CD1c-positive myeloid dendritic cell (primary cell): Measurements from ENCODE around the gene STAT5B.

Source experiments
- DNase-seq: peaks from one replicate; pipeline ENCODE4 v3.0.0-alpha.2; 2016; ENCODE audit errors: extremely low spot score

The STAT5B gene

DNA sequence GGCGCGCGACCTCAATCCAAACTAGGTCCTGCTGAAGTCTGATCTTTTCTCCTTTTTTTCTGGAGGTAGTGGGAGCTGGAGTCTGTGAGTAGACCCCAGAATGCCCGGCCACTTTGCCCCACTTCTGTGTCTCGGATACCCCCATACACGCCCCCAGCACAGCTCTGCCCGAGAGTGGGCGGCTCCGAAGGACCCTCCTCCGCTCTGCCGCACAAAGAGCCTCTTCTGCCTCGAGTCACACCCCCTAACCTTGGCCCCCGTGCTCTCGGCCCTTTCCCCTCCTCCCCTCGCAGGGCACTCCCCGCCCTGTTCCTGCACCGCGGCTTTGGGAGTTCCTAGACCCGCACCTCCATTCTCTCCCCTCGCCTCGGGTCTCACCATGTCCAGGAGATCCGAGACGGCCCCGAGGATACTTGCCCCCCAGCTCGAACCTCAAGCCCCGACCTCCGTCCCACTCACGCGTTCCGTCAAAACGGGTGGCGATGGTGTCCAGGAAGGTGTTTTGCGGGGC lies 95.7 kb downstream of the STAT5B start:
- no peak for DNase-seq

- peak; percentile 25 for DNase-seq
Measured at GRCh38 chr17:42179911-42180410, 96.2 kb downstream of the STAT5B start.

DNA sequence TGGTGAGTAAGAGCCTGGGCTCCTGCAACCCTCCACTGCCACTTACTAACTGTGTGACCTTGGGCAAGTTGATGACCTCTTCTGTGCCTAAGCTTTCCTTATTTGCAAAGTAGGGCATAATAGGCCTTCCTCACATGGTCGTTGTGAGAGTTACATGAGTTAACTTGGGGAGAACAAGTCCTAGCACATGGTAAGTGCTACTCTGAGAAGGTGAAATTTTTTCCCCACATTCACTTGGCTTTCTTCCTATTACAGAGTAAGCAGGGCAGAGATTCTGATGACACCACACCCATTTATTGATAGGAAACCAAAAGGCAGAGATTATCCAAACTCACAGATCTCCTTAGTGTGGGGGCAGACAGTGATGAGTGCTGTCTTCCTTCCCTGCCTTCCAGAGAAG lies 96.9 kb downstream of the STAT5B start:
- no peak for DNase-seq

DNA sequence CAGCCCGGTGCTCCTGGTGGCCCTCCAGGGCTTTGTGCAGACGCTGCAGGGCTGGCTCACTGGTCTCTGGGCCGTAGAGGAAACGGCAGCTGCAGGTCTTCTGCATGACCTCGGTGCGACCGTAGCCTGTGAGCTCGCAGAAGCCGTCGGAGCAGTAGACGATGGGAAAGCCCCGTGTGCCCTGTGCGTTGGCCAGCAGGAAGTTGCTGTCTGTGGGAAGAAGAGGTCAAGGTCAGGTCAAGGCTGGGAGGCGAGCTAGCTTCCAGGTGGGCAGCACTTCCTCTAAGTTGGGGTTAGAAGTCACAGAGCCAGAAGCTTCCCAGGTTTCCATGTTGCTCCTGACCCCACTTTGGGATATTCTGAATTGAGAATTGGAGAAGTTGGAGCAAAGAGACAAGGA lies 97.4 kb downstream of the STAT5B start:
- DNase-seq: peak; percentile 90

- DNase-seq: no peak
Measured at GRCh38 chr17:42177684-42178083, 98.5 kb downstream of the STAT5B start.

GRCh38 chr17:42174126-42174783 lies 101.9 kb downstream of the STAT5B start:
- DNase-seq: no peak

DNA sequence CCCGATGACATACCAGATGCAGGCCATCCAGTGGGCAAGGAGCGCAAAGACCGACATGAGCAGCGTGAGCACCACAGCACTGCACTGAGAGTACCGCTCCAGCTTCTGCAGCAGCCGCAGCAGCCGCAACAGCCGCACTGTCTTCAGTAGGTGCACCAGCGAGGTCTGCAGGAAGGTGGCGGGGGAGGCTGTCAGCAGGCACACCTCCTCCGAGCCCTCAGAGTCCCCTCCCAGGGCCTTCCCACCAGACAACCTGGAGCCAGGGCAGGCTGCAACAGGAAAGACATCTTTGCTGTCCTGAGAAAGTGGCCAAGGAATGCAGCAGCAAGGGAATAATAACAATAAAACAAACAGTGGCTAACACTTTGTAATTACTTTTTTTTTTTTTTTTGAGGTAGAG lies 104.4 kb downstream of the STAT5B start:
- no peak for DNase-seq

DNA sequence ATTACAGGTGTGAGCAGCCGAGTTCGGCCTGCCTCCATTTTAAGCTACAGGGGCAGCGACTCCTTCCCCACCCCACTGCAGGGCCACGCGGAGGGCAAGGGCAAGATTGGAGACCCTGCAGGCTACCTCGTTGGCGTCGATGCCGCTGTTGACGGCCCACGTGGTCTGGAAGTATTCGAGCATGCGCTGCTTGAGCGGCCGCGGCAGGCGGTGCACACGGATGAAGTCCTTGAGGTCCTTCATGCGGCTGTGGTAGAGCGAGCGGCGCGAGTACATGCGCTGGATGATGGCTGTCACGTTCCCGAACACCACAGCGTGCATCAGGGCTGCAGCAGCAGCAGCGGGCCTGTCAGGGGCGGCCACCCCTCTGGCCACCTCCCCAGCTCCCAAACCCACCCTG lies 106.8 kb downstream of the STAT5B start:
- no peak for DNase-seq

- DNase-seq: peak; percentile 70
Measured at GRCh38 chr17:42167807-42168206, 108.4 kb downstream of the STAT5B start.

DNA sequence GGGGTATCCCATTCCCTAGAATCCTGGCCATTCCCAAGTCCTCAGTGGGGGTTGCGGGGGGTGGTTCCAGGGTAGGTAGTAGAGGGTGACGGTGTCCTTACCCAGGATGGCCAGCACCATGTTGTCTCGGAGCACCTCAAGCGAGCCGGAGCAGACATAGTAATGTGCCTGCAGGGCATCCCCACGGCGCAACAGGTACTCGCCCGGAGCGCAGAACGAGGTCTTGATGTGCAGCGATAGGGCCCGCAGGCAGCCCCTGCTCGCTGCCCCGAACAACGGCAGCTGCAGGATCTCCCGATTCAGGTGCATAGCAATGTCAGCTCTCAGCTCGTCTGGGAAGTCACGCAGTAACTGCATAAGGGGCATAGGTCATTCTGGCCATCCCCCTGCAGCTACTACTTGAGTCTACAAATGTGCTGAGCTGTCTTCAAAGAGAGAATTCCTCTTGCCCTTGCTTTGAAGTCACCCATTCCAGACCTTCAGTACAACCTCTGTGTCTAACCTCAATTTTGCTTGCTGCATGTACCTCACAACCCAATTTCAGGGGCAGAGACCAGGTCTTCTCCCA lies 109.9 kb downstream of the STAT5B start:
- no peak for DNase-seq

DNA sequence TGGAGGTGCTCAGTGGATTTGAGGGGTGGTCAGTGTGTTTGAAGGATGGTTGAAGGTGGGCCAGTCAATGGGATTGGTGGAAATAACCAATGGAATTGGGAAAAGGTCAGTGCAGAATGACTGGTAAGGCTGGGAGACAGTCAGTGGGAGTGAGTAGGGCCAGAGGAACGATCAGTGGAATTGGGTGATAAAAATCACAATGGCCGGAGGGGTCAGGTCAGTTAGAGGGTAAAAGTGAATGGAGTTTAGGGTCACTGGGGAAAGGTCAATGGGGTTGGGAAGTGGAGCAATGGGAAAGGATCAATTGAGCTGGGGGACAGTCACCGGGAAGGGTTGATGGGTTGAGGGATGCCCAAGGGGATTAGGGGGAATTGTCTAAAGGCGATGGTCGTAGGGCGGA lies 110.4 kb downstream of the STAT5B start:
- no peak for DNase-seq

DNA sequence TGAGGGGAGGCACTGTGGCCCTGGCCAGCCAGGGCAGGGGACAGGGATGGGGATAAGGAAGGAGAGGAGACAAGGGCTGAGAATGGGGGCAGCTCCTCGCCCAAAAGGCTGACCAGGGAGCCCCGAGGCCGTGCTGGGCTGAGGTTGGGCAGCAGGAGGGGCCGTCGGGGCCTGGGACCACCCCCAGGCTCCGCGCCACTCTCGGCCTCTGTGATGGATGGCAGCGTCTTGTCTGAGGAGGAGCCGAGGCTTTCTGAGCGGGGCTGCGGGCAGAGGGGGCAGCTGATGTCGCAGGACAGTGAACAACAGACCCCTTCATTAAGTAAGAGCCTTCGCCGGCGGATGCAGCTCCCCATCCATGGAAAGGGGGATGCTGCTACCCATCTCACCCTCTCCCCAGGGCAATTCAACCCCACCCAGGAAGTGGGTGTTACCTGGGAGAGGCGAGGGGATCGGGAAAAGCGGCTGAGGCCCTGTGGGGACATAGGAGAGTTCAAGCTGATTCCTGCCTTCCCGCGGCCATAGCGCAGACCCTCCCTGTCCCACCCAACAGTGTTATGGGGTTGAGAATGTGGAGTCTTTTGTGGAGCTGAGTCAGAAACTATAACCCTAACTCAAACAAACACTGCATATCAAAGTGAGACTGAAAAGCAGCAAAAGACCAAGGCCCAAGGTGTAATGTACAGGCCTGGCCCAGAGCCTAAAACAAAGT lies 112.3 kb downstream of the STAT5B start:
- no peak for DNase-seq

GRCh38 chr17:42163113-42163512 lies 113.1 kb downstream of the STAT5B start:
- peak; percentile 25 for DNase-seq

DNA sequence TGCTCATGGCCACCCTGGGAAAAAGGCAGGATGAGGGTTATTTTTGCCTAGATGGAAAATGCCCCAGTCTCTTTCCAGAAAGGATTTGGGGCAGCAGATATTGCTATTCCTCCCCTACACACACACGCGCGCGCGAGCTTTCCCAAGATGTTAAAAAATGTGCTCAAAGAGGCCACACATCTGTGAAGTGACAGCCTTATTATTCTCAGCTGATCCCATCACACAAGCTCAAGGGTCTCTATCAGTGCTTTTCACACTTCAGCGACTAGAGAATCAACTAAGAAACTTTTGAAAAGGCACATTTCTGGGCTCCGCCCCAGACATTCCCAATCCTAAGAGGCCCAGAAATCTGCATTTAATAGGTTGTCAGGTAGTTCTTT lies 115.7 kb downstream of the STAT5B start:
- no peak for DNase-seq

- no peak for DNase-seq
Measured at GRCh38 chr17:42159796-42160530, 116.2 kb downstream of the STAT5B start.

GRCh38 chr17:42155614-42156045 lies 120.6 kb downstream of the STAT5B start:
- DNase-seq: no peak

- peak; percentile 61 for DNase-seq
Measured at GRCh38 chr17:42153919-42154742, 122.1 kb downstream of the STAT5B start.
